Esophagus squamous epithelium (tissue), 5 donors: ENCODE measurements around the gene FHOD3. TPM values are rescaled to one million over a fixed set of nuclear protein-coding genes. Genes with fewer than 3 reads are reported as not detected.

Source experiments
- DNase-seq: peaks from one replicate; lab custom pipeline; 2025; lab: John Stamatoyannopoulos, UW
- H3K27ac ChIP-seq, 4 donors: fragments of 200-600 bp; sonication (generic); one replicate each; pipeline ENCODE4 v1.5.1; 2016 to 2019; ENCODE audit warnings: mild to moderate bottlenecking in 1 of 4
- H3K27me3 ChIP-seq, 4 donors: fragments of 200-600 bp; sonication (generic); 1 replicate in 3 of 4; 2 replicates in 1 of 4; pipeline versions ENCODE4 v1.5.1 to v1.6.0; 2017 to 2021; ENCODE audit warnings: antibody characterized with exemption in 1 of 4
- H3K36me3 ChIP-seq, 3 donors: fragments of 200-600 bp; sonication (generic); one replicate each; pipeline ENCODE4 v1.5.1; 2016 to 2019
- H3K4me1 ChIP-seq, 3 donors: fragments of 200-600 bp; sonication (generic); one replicate each; pipeline ENCODE4 v1.5.1; 2017 to 2019
- H3K4me3 ChIP-seq, 4 donors: fragments of 200-600 bp; sonication (generic); 1 replicate in 3 of 4; 2 replicates in 1 of 4; pipeline ENCODE4 v1.5.1; 2016 to 2019; ENCODE audit warnings: mild to moderate bottlenecking in 2 of 4, moderate library complexity in 1 of 4
- H3K9me3 ChIP-seq, 3 donors: fragments of 200-600 bp; sonication (generic); one replicate each; pipeline ENCODE4 v1.5.1; 2016 to 2019
- POLR2A ChIP-seq, 4 donors: fragments of 450-650 bp; IDR thresholded peaks; one replicate each; pipeline ENCODE4 v1.6.1; 2017; ENCODE audit warnings: antibody characterized with exemption in 4 of 4, mild to moderate bottlenecking in 4 of 4, moderate library complexity in 3 of 4
- WGBS, 2 donors: methylation state at CpG; one replicate each; pipeline ENCODE4 v1.1.5; 2018; 5-methylcytosine and 5-hydroxymethylcytosine counted together
- intact Hi-C: fragments of 100-400 bp; cut with DNase I; formaldehyde crosslinking; loops from one replicate; pipeline ENCODE4 v1.15.0; 2022
- total RNA-seq, 4 donors: library from RNA; depleted of rRNA; stranded (reverse); fragments of >200 nt; gene quantifications; one replicate each; pipeline ENCODE4 v1.1.0, GENCODE V29; 2016
- TF ChIP-seq, protein P1 (sequence below), 6 experiments: fragments of 450-650 bp in 4 of 6; fragments of 200-600 bp in 2 of 6; sonication (generic) in 2 of 6; IDR thresholded peaks; one replicate each; pipeline ENCODE4 v1.5.1; 2016 to 2019; ENCODE audit warnings: antibody characterized with exemption in 6 of 6, mild to moderate bottlenecking in 4 of 6, moderate library complexity in 4 of 6
- donor health status: DM: yes; HTN: yes; CAD: no.

The FHOD3 gene
- total RNA-seq, 4 donors from 2014 or later = 3.1 to 29.6 (median 5.7) TPM

- TF ChIP-seq POLR2A (IDR thresholded peaks at IDR 0.05) = no peak
- TF ChIP-seq, protein P1, sequence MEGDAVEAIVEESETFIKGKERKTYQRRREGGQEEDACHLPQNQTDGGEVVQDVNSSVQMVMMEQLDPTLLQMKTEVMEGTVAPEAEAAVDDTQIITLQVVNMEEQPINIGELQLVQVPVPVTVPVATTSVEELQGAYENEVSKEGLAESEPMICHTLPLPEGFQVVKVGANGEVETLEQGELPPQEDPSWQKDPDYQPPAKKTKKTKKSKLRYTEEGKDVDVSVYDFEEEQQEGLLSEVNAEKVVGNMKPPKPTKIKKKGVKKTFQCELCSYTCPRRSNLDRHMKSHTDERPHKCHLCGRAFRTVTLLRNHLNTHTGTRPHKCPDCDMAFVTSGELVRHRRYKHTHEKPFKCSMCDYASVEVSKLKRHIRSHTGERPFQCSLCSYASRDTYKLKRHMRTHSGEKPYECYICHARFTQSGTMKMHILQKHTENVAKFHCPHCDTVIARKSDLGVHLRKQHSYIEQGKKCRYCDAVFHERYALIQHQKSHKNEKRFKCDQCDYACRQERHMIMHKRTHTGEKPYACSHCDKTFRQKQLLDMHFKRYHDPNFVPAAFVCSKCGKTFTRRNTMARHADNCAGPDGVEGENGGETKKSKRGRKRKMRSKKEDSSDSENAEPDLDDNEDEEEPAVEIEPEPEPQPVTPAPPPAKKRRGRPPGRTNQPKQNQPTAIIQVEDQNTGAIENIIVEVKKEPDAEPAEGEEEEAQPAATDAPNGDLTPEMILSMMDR (IDR thresholded peaks at IDR 0.05) = no peak
- 81 to 90% methylated on average over 3 of the region's 3 CpGs for WGBS, 2 donors
- Histone ChIP-seq H3K36me3 (no peaks in the 10 kb centered on the region), H3K27ac (no peak overlapping the region), H3K4me1 (no peaks in the 10 kb centered on the region), H3K27me3 (no peaks in the 10 kb centered on the region), H3K4me3 (no peak overlapping the region), H3K9me3 (no peaks in the 10 kb centered on the region)
- intact Hi-C loops = no loop called here
- DNase-seq = no peak
Observed at GRCh38 chr18:36328385-36328858, 30.9 kb downstream of the FHOD3 start.

- 78 to 91% methylated on average over 4 to 6 of the region's 6 CpGs for WGBS, 2 donors
- H3K9me3 ChIP-seq = no peaks in the 10 kb centered on the region
Observed at GRCh38 chr18:36328916-36329315, 31.4 kb downstream of the FHOD3 start.

GRCh38 chr18:36329684-36330434, 32.3 kb downstream of the FHOD3 start:
- no peak for TF ChIP-seq POLR2A (IDR thresholded peaks at IDR 0.05)
- TF ChIP-seq, protein P1 (IDR thresholded peaks at IDR 0.05) = no peak
- Histone ChIP-seq H3K27me3 (no peaks in the 10 kb centered on the region), H3K4me1 (no peaks in the 10 kb centered on the region), H3K9me3 (no peaks in the 10 kb centered on the region), H3K27ac (no peak overlapping the region), H3K36me3 (no peaks in the 10 kb centered on the region), H3K4me3 (no peak overlapping the region)
- DNase-seq = no peak
- intact Hi-C loops = no loop called here
- WGBS, 2 donors = 72 to 76% methylated on average over 3 of the region's 3 CpGs

More at GRCh38 chr18:36328916-36329315, 31.4 kb downstream of the FHOD3 start:
- Histone ChIP-seq H3K27ac (no peak overlapping the region), H3K4me1 (no peaks in the 10 kb centered on the region), H3K27me3 (no peaks in the 10 kb centered on the region), H3K36me3 (no peaks in the 10 kb centered on the region), H3K4me3 (no peak overlapping the region)
- intact Hi-C loops = no loop called here
- no peak for TF ChIP-seq POLR2A (IDR thresholded peaks at IDR 0.05)
- TF ChIP-seq, protein P1 (IDR thresholded peaks at IDR 0.05) = no peak
- DNase-seq = no peak

DNA sequence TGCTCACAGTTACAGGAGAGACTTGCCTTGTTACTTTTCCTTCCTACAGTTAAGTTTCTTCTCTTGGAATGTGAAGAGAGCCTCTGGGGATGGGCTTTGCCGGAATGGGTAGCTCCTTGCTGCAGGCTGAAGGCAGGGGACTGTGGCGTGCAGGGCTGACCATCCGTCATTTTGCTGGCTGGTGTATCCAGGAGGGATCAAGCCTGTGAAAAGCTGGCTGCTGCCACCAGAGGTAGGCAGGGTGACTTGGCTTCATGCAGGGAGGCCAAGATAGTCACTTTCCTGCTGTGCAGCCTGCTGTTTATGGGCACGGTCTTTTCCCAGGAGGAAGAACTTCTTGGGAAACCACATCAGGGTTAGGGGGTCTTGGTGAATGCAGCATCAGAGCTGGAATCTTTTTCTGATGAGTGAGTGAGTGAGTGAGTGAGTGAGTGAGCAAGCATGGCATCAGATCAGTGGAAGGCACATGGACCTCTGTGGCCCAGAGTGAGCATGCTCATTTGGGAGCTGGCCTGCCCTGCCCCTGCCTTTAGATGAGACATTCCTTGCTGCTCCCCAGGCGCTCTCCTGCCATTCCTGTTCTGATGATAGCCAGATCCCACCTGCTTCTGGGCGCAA, 33.0 kb downstream of the FHOD3 start:
- Histone ChIP-seq H3K36me3 (no peaks in the 10 kb centered on the region), H3K27ac (no peak overlapping the region), H3K4me1 (no peaks in the 10 kb centered on the region), H3K27me3 (no peaks in the 10 kb centered on the region), H3K9me3 (no peaks in the 10 kb centered on the region), H3K4me3 (no peak overlapping the region)
- 65 to 88% methylated on average over 3 to 5 of the region's 6 CpGs for WGBS, 2 donors
- DNase-seq = no peak
- no peak for TF ChIP-seq POLR2A (IDR thresholded peaks at IDR 0.05)
- TF ChIP-seq, protein P1 (IDR thresholded peaks at IDR 0.05) = no peak
- intact Hi-C loops = no loop called here

DNA sequence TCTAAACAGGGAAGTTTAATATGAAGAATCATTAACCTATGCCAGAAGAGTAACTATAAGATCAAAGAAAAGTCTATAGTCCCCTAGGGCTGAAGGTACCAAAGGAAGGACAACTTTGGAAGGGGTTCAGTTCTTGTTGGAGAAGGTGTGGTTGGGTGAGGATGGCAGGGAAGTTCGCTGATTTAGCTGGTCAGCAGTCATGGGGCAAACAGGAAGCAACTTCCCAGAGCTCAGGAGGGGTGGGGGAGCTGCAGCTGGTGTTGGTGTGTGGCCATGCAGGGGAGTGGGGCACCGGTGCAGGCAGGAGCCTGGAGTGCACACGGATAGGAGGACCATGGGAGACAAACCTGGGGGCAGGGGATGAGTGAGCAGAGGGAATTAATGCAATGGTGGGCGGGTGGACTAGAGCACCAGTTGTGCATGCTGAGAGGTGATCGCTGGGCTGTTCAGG, 34.0 kb downstream of the FHOD3 start:
- no peak for DNase-seq
- Histone ChIP-seq H3K36me3 (no peaks in the 10 kb centered on the region), H3K4me3 (no peak overlapping the region), H3K27ac (peak overlapping the region in 1 of 4 donors; percentile 5), H3K9me3 (no peaks in the 10 kb centered on the region), H3K4me1 (no peaks in the 10 kb centered on the region), H3K27me3 (no peaks in the 10 kb centered on the region)
- TF ChIP-seq POLR2A (IDR thresholded peaks at IDR 0.05) = no peak
- TF ChIP-seq, protein P1 (IDR thresholded peaks at IDR 0.05) = no peak
- WGBS, 2 donors = 65 to 77% methylated on average over 5 of the region's 5 CpGs
- intact Hi-C loops = no loop called here
